Measurements from ENCODE around the gene DDX3Y. TPM values are rescaled to one million over a fixed set of nuclear protein-coding genes. Genes with fewer than 3 reads are reported as not detected.

The DDX3Y gene
- total RNA-seq, 1 donor from 2014 or later, result 36.9 TPM

- intact Hi-C loops (cut with micrococcal nuclease), result no loop called here
- DNase-seq, result peak; percentile 50
- Histone ChIP-seq H3K36me3 (no peaks in the 10 kb centered on the region), H3K9me3 (replicated peaks) (no peaks in the 10 kb centered on the region), H3K27ac (replicated peaks) (peak overlapping the region; percentile 96), H3K27me3 (ENCODE audit: low read depth) (no peaks in the 10 kb centered on the region), H3K4me1 (peaks cover 40% of the 10 kb centered on the region), H3K4me3 (peak overlapping the region; percentile 80)
- no peak for TF ChIP-seq CTCF (IDR thresholded peaks at IDR 0.05; ENCODE audit: borderline replicate concordance)
These were observed 827 bp downstream of the DDX3Y start for GRCh38 chrY:12905517-12905872.

- peak overlapping the region; percentile 80 for H3K4me3 ChIP-seq
- H3K27me3 ChIP-seq (ENCODE audit: low read depth), result no peaks in the 10 kb centered on the region
- no peaks in the 10 kb centered on the region for H3K36me3 ChIP-seq
- H3K4me1 ChIP-seq, result peaks cover 40% of the 10 kb centered on the region
- H3K9me3 ChIP-seq (replicated peaks), result no peaks in the 10 kb centered on the region
- no peak for DNase-seq
- intact Hi-C loops (cut with micrococcal nuclease), result no loop called here
- peak overlapping the region; percentile 96 for H3K27ac ChIP-seq (replicated peaks)
- no peak for TF ChIP-seq CTCF (IDR thresholded peaks at IDR 0.05; ENCODE audit: borderline replicate concordance)
These were observed 1.2 kb downstream of the DDX3Y start for GRCh38 chrY:12905895-12906294.

- no peak overlapping the region for H3K27ac ChIP-seq (replicated peaks)
- no peaks in the 10 kb centered on the region for H3K27me3 ChIP-seq (ENCODE audit: low read depth)
- no peak for TF ChIP-seq CTCF (IDR thresholded peaks at IDR 0.05; ENCODE audit: borderline replicate concordance)
- intact Hi-C loops (cut with micrococcal nuclease), result no loop called here
- H3K9me3 ChIP-seq (replicated peaks), result no peaks in the 10 kb centered on the region
- no peak overlapping the region for H3K4me3 ChIP-seq
- peaks cover 71% of the 10 kb centered on the region for H3K36me3 ChIP-seq
- no peak for DNase-seq
- H3K4me1 ChIP-seq, result peaks cover 14% of the 10 kb centered on the region
These were observed 8.9 kb downstream of the DDX3Y start for GRCh38 chrY:12913541-12913940.

GRCh38 chrY:12928043-12928442 is 23.4 kb downstream of the DDX3Y start:
- intact Hi-C loops (cut with micrococcal nuclease), result no loop called here
- no peak for TF ChIP-seq CTCF (IDR thresholded peaks at IDR 0.05; ENCODE audit: borderline replicate concordance)
- H3K36me3 ChIP-seq, result no peaks in the 10 kb centered on the region
- no peak overlapping the region for H3K27ac ChIP-seq (replicated peaks)
- no peaks in the 10 kb centered on the region for H3K27me3 ChIP-seq (ENCODE audit: low read depth)
- DNase-seq, result no peak
- no peak overlapping the region for H3K4me3 ChIP-seq
- no peaks in the 10 kb centered on the region for H3K4me1 ChIP-seq
- no peaks in the 10 kb centered on the region for H3K9me3 ChIP-seq (replicated peaks)

GRCh38 chrY:12941725-12942687 is 37.3 kb downstream of the DDX3Y start:
- TF ChIP-seq CTCF (IDR thresholded peaks at IDR 0.05; ENCODE audit: borderline replicate concordance), result no peak
- H3K4me3 ChIP-seq, result no peak overlapping the region
- H3K4me1 ChIP-seq, result no peaks in the 10 kb centered on the region
- DNase-seq, result no peak
- no peaks in the 10 kb centered on the region for H3K27me3 ChIP-seq (ENCODE audit: low read depth)
- no peaks in the 10 kb centered on the region for H3K36me3 ChIP-seq
- H3K27ac ChIP-seq (replicated peaks), result no peak overlapping the region
- no peaks in the 10 kb centered on the region for H3K9me3 ChIP-seq (replicated peaks)
- intact Hi-C loops (cut with micrococcal nuclease), result no loop called here

Other genes with a start within 250 kb of the DDX3Y start
- 25.4 TPM for gene USP9Y, start 203.6 kb upstream of the DDX3Y start, total RNA-seq

Data from left ventricle myocardium inferior (tissue), 1 donor.